K562 (cell line): ENCODE measurements around the gene GPX7. TPM values are rescaled to one million over a fixed set of nuclear protein-coding genes. Genes with fewer than 3 reads are reported as not detected.

Experiments
- ARID4B ChIP-seq: sonication (generic); formaldehyde crosslinking; IDR thresholded peaks from 2 replicates; pipeline ENCODE4 v1.8.0; 2022; ENCODE audit warnings: mild to moderate bottlenecking, missing genetic modification reagents
- CC2D1A ChIP-seq: fragments of 450-650 bp; IDR thresholded peaks from 2 replicates; pipeline ENCODE4 v1.6.1; 2017; ENCODE audit warnings: mild to moderate bottlenecking
- DLX4 ChIP-seq: fragments of 250-450 bp; sonication (Bioruptor Pico); IDR thresholded peaks from 2 replicates; pipeline ENCODE4 v1.6.1; 2021; ENCODE audit warnings: mild to moderate bottlenecking
- EP400 ChIP-seq: fragments of 450-650 bp; IDR thresholded peaks from 2 replicates; pipeline ENCODE4 v1.6.1; 2017; ENCODE audit warnings: antibody characterized with exemption, mild to moderate bottlenecking, moderate library complexity
- ETV6 ChIP-seq, 3 experiments: fragments of 150-350 bp in 1 of 3; sonication (generic) in 1 of 3; formaldehyde crosslinking in 1 of 3; IDR thresholded peaks; 2 replicates each; pipeline versions ENCODE4 v1.6.1 to v1.8.0; 2014 to 2022; ENCODE audit warnings: borderline replicate concordance in 2 of 3, low read depth in 2 of 3, antibody characterized with exemption in 1 of 3, low read length in 1 of 3, mild to moderate bottlenecking in 1 of 3, missing genetic modification reagents in 1 of 3
- MIER1 ChIP-seq: fragments of 450-650 bp; IDR thresholded peaks from 2 replicates; pipeline ENCODE4 v1.6.1; 2016; ENCODE audit warnings: antibody characterized with exemption, mild to moderate bottlenecking, low read depth
- NR4A1 ChIP-seq, 2 experiments: fragments of 250-450 bp in 1 of 2; fragments of 450-650 bp in 1 of 2; sonication (Bioruptor Pico) in 1 of 2; IDR thresholded peaks; 2 replicates each; pipeline versions ENCODE4 v1.4.0 to v1.6.1; 2016 to 2020; ENCODE audit warnings: mild to moderate bottlenecking in 2 of 2, missing compliant biosample characterization in 1 of 2, missing genetic modification characterization in 1 of 2, moderate library complexity in 1 of 2
- RBFOX2 ChIP-seq: fragments of 200-400 bp; formaldehyde crosslinking; IDR thresholded peaks from 2 replicates; pipeline ENCODE4 v1.6.1; 2017; ENCODE audit warnings: low read depth, mild to moderate bottlenecking, low read length, moderate library complexity
- SMARCC2 ChIP-seq: fragments of 450-650 bp; IDR thresholded peaks from 2 replicates; pipeline ENCODE4 v1.6.1; 2017; ENCODE audit warnings: antibody characterized with exemption, moderate library complexity, mild to moderate bottlenecking, low read depth
- SRSF7 ChIP-seq: fragments of 200-400 bp; formaldehyde crosslinking; optimal IDR thresholded peaks from 2 replicates; pipeline ENCODE3; 2017; ENCODE audit warnings: mild to moderate bottlenecking, low read depth, low read length
- UBTF ChIP-seq, 2 experiments: IDR thresholded peaks; 2 replicates each; pipeline ENCODE4 v1.6.1; 2012; ENCODE audit warnings: improper control_type of control experiment in 2 of 2, low read depth in 2 of 2, low read length in 2 of 2, borderline replicate concordance in 1 of 2
- ZC3H4 ChIP-seq: sonication (generic); formaldehyde crosslinking; IDR thresholded peaks from 2 replicates; pipeline ENCODE4 v1.9.0; 2021; ENCODE audit warnings: missing genetic modification reagents, borderline replicate concordance
- ZC3H8 ChIP-seq: fragments of 450-650 bp; IDR thresholded peaks from 2 replicates; pipeline ENCODE4 v1.6.1; 2017
- ZFP36 ChIP-seq: fragments of 150-350 bp; IDR thresholded peaks from 2 replicates; pipeline ENCODE4 v1.6.1; 2018; ENCODE audit warnings: low read length, low read depth; ENCODE audit not compliant: partially characterized antibody
- ZFPM2 ChIP-seq: fragments of 250-450 bp; sonication (Bioruptor Pico); IDR thresholded peaks from 2 replicates; pipeline ENCODE4 v1.5.1; 2022; ENCODE audit warnings: mild to moderate bottlenecking
- ZNF507 ChIP-seq: conservative IDR thresholded peaks from 2 replicates; pipeline ENCODE4 v1.6.1; 2017; ENCODE audit warnings: missing genetic modification characterization, missing compliant biosample characterization
- ZNF76 ChIP-seq: fragments of 250-450 bp; sonication (Bioruptor Pico); IDR thresholded peaks from 2 replicates; pipeline ENCODE4 v1.4.0; 2020; ENCODE audit warnings: mild to moderate bottlenecking, moderate library complexity, borderline replicate concordance
- polyA plus RNA-seq, 8 experiments: library from polyadenylated mRNA; depleted of rRNA in 4 of 8; stranded (reverse) in 5 of 8; unstranded in 3 of 8; fragments of >200 nt; fragmentation: Nextera tagmentation in 2 of 8; fragmentation: Illumina TruSeq in 1 of 8; extraction: Ambion mirVana in 2 of 8; extraction: Trizol in 1 of 8; gene quantifications; 2 replicates each; pipeline versions ENCODE4 v1.2.1 to v1.2.3, GENCODE V29; 2011 to 2014; ENCODE audit warnings: inconsistent platforms in 1 of 8, missing spikeins in 1 of 8
- total RNA-seq, 7 experiments: library from RNA; depleted of rRNA in 6 of 7; stranded (reverse); fragments of >200 nt in 6 of 7; fragmentation: Illumina TruSeq in 2 of 7; extraction: Trizol in 2 of 7; gene quantifications; 2 replicates each; pipeline versions ENCODE4 v1.2.1 to v1.2.3, GENCODE V29; 2011 to 2021; ENCODE audit warnings: low replicate concordance in 1 of 7

The GPX7 gene
- total and polyA plus RNA-seq, 9 of the 15 experiments (the other 6 are each of a cell fraction or from before 2014, with no cell fraction given), result 0.08 TPM; not detected in 8

- TF ChIP-seq ZNF507 (no peak), ETV6 (IDR thresholded peaks at IDR 0.05; ENCODE audit: borderline replicate concordance in 1 of 2, low read depth in 2 of 2, low read length in 1 of 2) (no peak), ETV6 (CRISPR knock-in tag; IDR thresholded peaks at IDR 0.05; ENCODE audit: borderline replicate concordance) (no peak), MIER1 (no peak), SRSF7 (no peak), UBTF (IDR thresholded peaks at IDR 0.05; ENCODE audit: borderline replicate concordance in 1 of 2, low read depth in 2 of 2, low read length in 2 of 2) (peak in 1 of 2 experiments; percentile 72; a peak in 1 of 4 replicates), NR4A1 (CRISPR knock-in tag; IDR thresholded peaks at IDR 0.05) (no peak), NR4A1 (tag; IDR thresholded peaks at IDR 0.05) (no peak), ZC3H8 (no peak), ZFP36 (no peak), CC2D1A (no peak), ZFPM2 (CRISPR knock-in tag) (no peak), SMARCC2 (no peak), RBFOX2 (peak; percentile 83), ARID4B (CRISPR knock-in tag) (no peak), ZC3H4 (no peak), ZNF76 (CRISPR knock-in tag) (no peak), EP400 (no peak), DLX4 (CRISPR knock-in tag) (no peak)
Observed at GRCh38 chr1:52553362-52554266, 48.6 kb upstream of the GPX7 start (continued).
